Measurements from ENCODE around the gene MTCH2. TPM values are rescaled to one million over a fixed set of nuclear protein-coding genes. Genes with fewer than 3 reads are reported as not detected.

The MTCH2 gene
- total and polyA plus RNA-seq, 2 donors (not counting 1 experiment from before 2014, with no cell fraction given) = 18.1 to 26.9 TPM

DNA sequence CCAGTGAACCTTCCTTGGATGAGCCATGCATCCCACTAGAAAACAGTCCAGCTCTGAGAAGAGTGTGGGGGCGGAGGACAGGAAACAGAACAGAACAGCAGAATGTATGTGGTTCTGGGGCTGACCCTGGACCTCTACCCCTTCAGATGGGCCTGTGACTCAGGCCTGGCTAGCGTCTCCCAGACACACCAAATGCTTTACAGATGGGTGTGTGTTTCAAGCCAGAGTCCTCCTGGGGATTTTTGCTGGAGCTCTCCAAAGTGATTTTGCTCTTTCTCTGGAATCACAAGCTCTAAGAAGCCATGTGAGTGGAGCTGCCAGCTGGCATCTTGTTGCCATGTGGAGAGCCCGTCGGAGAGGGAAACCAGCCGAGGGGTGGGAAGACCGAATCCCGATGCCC lies 35.0 kb downstream of the MTCH2 start:
- H3K4me2 ChIP-seq (replicated peaks; ENCODE audit: low read depth, low read length, poor library complexity, severe bottlenecking) = no peak overlapping the region
- Mint-ChIP-seq H3K27ac (no peak overlapping the region), H3K4me1 (peaks cover 15% of the 10 kb centered on the region), H3K27me3 (no peaks in the 10 kb centered on the region), H3K9me3 (ENCODE audit: insufficient read depth) (no peaks in the 10 kb centered on the region), H3K4me3 (no peak overlapping the region)
- peaks cover 12 to 16% of the 10 kb centered on the region in 2 donors for H3K4me1 ChIP-seq (ENCODE audit: control insufficient read depth in 2 of 2, insufficient read depth in 2 of 2, low read length in 2 of 2)
- H3K9me3 ChIP-seq (ENCODE audit: control extremely low read depth in 1 of 3, control insufficient read depth in 2 of 3, insufficient read depth in 1 of 3, low read length in 2 of 3) = no peaks in the 10 kb centered on the region
- CTCF ChIA-PET = interaction anchor here (0.7 to 1.1 kb wide), 2 partner anchors 12 to 25 kb away, joined by 3 read pairs; no protein-coding TSS in a partner anchor
- no peak for ATAC-seq (ENCODE audit: low read depth)
- TF ChIP-seq EZH2 (IDR thresholded peaks at IDR 0.05; ENCODE audit: borderline replicate concordance, insufficient read depth, low read depth, low read length, poor library complexity, severe bottlenecking) = no peak
- TF ChIP-seq, protein P1, sequence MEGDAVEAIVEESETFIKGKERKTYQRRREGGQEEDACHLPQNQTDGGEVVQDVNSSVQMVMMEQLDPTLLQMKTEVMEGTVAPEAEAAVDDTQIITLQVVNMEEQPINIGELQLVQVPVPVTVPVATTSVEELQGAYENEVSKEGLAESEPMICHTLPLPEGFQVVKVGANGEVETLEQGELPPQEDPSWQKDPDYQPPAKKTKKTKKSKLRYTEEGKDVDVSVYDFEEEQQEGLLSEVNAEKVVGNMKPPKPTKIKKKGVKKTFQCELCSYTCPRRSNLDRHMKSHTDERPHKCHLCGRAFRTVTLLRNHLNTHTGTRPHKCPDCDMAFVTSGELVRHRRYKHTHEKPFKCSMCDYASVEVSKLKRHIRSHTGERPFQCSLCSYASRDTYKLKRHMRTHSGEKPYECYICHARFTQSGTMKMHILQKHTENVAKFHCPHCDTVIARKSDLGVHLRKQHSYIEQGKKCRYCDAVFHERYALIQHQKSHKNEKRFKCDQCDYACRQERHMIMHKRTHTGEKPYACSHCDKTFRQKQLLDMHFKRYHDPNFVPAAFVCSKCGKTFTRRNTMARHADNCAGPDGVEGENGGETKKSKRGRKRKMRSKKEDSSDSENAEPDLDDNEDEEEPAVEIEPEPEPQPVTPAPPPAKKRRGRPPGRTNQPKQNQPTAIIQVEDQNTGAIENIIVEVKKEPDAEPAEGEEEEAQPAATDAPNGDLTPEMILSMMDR (IDR thresholded peaks at IDR 0.05) = no peak
- no peak overlapping the region for H3K4me3 ChIP-seq (ENCODE audit: control extremely low read depth in 1 of 5, extremely low read depth in 1 of 5, insufficient read depth in 1 of 5, low read depth in 2 of 5, low read length in 4 of 5)
- no peak overlapping the region for H2AFZ ChIP-seq (ENCODE audit: insufficient read depth, low read depth, low read length, poor library complexity, severe bottlenecking)
- H3K27ac ChIP-seq (ENCODE audit: low read length in 2 of 2) = no peak overlapping the region
- H3K36me3 ChIP-seq (replicated peaks in 1 of 2; ENCODE audit: control extremely low read depth in 1 of 2, control insufficient read depth in 1 of 2, extremely low read depth in 1 of 2, insufficient read depth in 2 of 2, low read length in 1 of 2) = peaks cover 0 to 4% of the 10 kb centered on the region in 2 experiments
- H4K20me1 ChIP-seq (ENCODE audit: control insufficient read depth, insufficient read depth, low read length, poor library complexity, severe bottlenecking) = no peaks in the 10 kb centered on the region
- 100% methylated on average over 6 of the region's 7 CpGs for WGBS (ENCODE audit: insufficient coverage)
- intact Hi-C loops (cut with micrococcal nuclease) = no loop called here
- POLR2A ChIA-PET = interaction anchor here (0.5 to 0.6 kb wide), 2 partner anchors 98 to 186 kb away, joined by 4 to 8 read pairs; no protein-coding TSS in a partner anchor
- no peak overlapping the region for H3K9ac ChIP-seq (ENCODE audit: low read length)
- no peaks in the 10 kb centered on the region for H3K79me2 ChIP-seq (ENCODE audit: control insufficient read depth, insufficient read depth, low read length)
- no peaks in the 10 kb centered on the region for H3K27me3 ChIP-seq (replicated peaks in 1 of 4; ENCODE audit: control extremely low read depth in 1 of 4, control insufficient read depth in 3 of 4, insufficient read depth in 4 of 4, low read length in 3 of 4)
- DNase-seq = no peak

DNA sequence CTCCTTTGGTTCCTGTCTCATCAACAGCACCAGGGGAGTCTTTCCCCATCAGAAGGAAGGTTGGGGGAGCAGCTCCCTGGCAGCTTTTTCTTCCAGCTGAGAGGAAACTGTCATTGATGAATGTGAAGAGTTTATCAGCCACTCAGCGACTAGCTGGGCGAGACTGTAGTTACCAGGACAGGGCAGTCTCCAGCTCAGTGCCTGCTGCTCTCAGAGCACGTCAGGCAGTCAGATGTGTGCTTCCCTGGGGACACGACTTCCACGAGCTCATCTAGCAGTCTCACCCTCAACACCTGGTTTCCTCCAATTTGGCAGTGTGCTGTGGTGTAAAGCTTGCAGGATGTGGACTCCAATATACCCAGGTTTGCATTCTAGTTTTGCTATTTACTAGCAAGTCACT lies 35.6 kb downstream of the MTCH2 start:
- H3K4me1 ChIP-seq (ENCODE audit: control insufficient read depth in 2 of 2, insufficient read depth in 2 of 2, low read length in 2 of 2) = peaks cover 8 to 12% of the 10 kb centered on the region in 2 donors
- ChIA-PET POLR2A (no interaction called here), CTCF (no interaction called here)
- intact Hi-C loops (cut with micrococcal nuclease) = no loop called here
- no peak overlapping the region for H3K9ac ChIP-seq (ENCODE audit: low read length)
- no peaks in the 10 kb centered on the region for H3K9me3 ChIP-seq (ENCODE audit: control extremely low read depth in 1 of 3, control insufficient read depth in 2 of 3, insufficient read depth in 1 of 3, low read length in 2 of 3)
- no peak overlapping the region for H3K27ac ChIP-seq (ENCODE audit: low read length in 2 of 2)
- H3K36me3 ChIP-seq (replicated peaks in 1 of 2; ENCODE audit: control extremely low read depth in 1 of 2, control insufficient read depth in 1 of 2, extremely low read depth in 1 of 2, insufficient read depth in 2 of 2, low read length in 1 of 2) = peaks cover 0 to 4% of the 10 kb centered on the region in 2 experiments
- H4K20me1 ChIP-seq (ENCODE audit: control insufficient read depth, insufficient read depth, low read length, poor library complexity, severe bottlenecking) = no peaks in the 10 kb centered on the region
- Mint-ChIP-seq H3K4me1 (peaks cover 12% of the 10 kb centered on the region), H3K4me3 (no peak overlapping the region), H3K9me3 (ENCODE audit: insufficient read depth) (no peaks in the 10 kb centered on the region), H3K27me3 (no peaks in the 10 kb centered on the region), H3K27ac (no peak overlapping the region)
- H3K79me2 ChIP-seq (ENCODE audit: control insufficient read depth, insufficient read depth, low read length) = no peaks in the 10 kb centered on the region
- H2AFZ ChIP-seq (ENCODE audit: insufficient read depth, low read depth, low read length, poor library complexity, severe bottlenecking) = no peak overlapping the region
- H3K27me3 ChIP-seq (replicated peaks in 1 of 4; ENCODE audit: control extremely low read depth in 1 of 4, control insufficient read depth in 3 of 4, insufficient read depth in 4 of 4, low read length in 3 of 4) = no peaks in the 10 kb centered on the region
- ATAC-seq (ENCODE audit: low read depth) (no peak), DNase-seq (no peak)
- TF ChIP-seq, protein P1 (IDR thresholded peaks at IDR 0.05) = no peak
- no peak for TF ChIP-seq EZH2 (IDR thresholded peaks at IDR 0.05; ENCODE audit: borderline replicate concordance, insufficient read depth, low read depth, low read length, poor library complexity, severe bottlenecking)
- WGBS (ENCODE audit: insufficient coverage) = 50% methylated on average over 4 of the region's 5 CpGs
- no peak overlapping the region for H3K4me3 ChIP-seq (ENCODE audit: control extremely low read depth in 1 of 5, extremely low read depth in 1 of 5, insufficient read depth in 1 of 5, low read depth in 2 of 5, low read length in 4 of 5)
- H3K4me2 ChIP-seq (replicated peaks; ENCODE audit: low read depth, low read length, poor library complexity, severe bottlenecking) = no peak overlapping the region
